Measurements from ENCODE around the gene SYT8.

Gene SYT8

GRCh38 chr11:1878137-1879031, 43.6 kb downstream of the SYT8 start:
- H3K4me3 ChIP-seq (ENCODE audit: low read length in 2 of 2): no peak overlapping the region
- no peaks in the 10 kb centered on the region for H3K9me3 ChIP-seq (ENCODE audit: control insufficient read depth in 2 of 2, low read length in 2 of 2)
- H3K36me3 ChIP-seq (ENCODE audit: control insufficient read depth in 2 of 2, insufficient read depth in 2 of 2, low read length in 2 of 2): no peaks in the 10 kb centered on the region
- H3K27me3 ChIP-seq (ENCODE audit: control insufficient read depth in 1 of 2, insufficient read depth in 2 of 2, low read length in 2 of 2): peaks cover 0 to 4% of the 10 kb centered on the region in 2 donors
- peaks cover 54% of the 10 kb centered on the region for H3K4me1 ChIP-seq (ENCODE audit: control insufficient read depth, insufficient read depth, low read length)
- no peak overlapping the region for H3K9ac ChIP-seq (ENCODE audit: low read length in 2 of 2)
- H3K27ac ChIP-seq (ENCODE audit: low read length): peak overlapping the region; percentile 58

- H3K4me3 ChIP-seq (ENCODE audit: low read length in 2 of 2): no peak overlapping the region
- peaks cover 0 to 3% of the 10 kb centered on the region in 2 donors for H3K36me3 ChIP-seq (ENCODE audit: control insufficient read depth in 2 of 2, insufficient read depth in 2 of 2, low read length in 2 of 2)
- peaks cover 0 to 4% of the 10 kb centered on the region in 2 donors for H3K27me3 ChIP-seq (ENCODE audit: control insufficient read depth in 1 of 2, insufficient read depth in 2 of 2, low read length in 2 of 2)
- peaks cover 54% of the 10 kb centered on the region for H3K4me1 ChIP-seq (ENCODE audit: control insufficient read depth, insufficient read depth, low read length)
- H3K9ac ChIP-seq (ENCODE audit: low read length in 2 of 2): no peak overlapping the region
- peak overlapping the region; percentile 62 for H3K27ac ChIP-seq (ENCODE audit: low read length)
- H3K9me3 ChIP-seq (ENCODE audit: control insufficient read depth in 2 of 2, low read length in 2 of 2): no peaks in the 10 kb centered on the region
Measured at GRCh38 chr11:1879342-1879940, 44.7 kb downstream of the SYT8 start.

GRCh38 chr11:1879941-1880720, 45.3 kb downstream of the SYT8 start:
- H3K9ac ChIP-seq (ENCODE audit: low read length in 2 of 2): no peak overlapping the region
- H3K4me1 ChIP-seq (ENCODE audit: control insufficient read depth, insufficient read depth, low read length): peaks cover 54% of the 10 kb centered on the region

GRCh38 chr11:1880746-1881441, 46.1 kb downstream of the SYT8 start:
- peaks cover 52% of the 10 kb centered on the region for H3K4me1 ChIP-seq (ENCODE audit: control insufficient read depth, insufficient read depth, low read length)
- peak overlapping the region in 1 of 2 donors; percentile 22 for H3K4me3 ChIP-seq (ENCODE audit: low read length in 2 of 2)
- H3K36me3 ChIP-seq (ENCODE audit: control insufficient read depth in 2 of 2, insufficient read depth in 2 of 2, low read length in 2 of 2): peaks cover 2 to 11% of the 10 kb centered on the region in 2 donors
- H3K9ac ChIP-seq (ENCODE audit: low read length in 2 of 2): peak overlapping the region in 1 of 2 donors; percentile 32
- H3K27me3 ChIP-seq (ENCODE audit: control insufficient read depth in 1 of 2, insufficient read depth in 2 of 2, low read length in 2 of 2): peaks cover 0 to 2% of the 10 kb centered on the region in 2 donors
- peak overlapping the region; percentile 62 for H3K27ac ChIP-seq (ENCODE audit: low read length)
- no peaks in the 10 kb centered on the region for H3K9me3 ChIP-seq (ENCODE audit: control insufficient read depth in 2 of 2, low read length in 2 of 2)

More at GRCh38 chr11:1879941-1880720, 45.3 kb downstream of the SYT8 start:
- Histone ChIP-seq H3K36me3 (ENCODE audit: control insufficient read depth in 2 of 2, insufficient read depth in 2 of 2, low read length in 2 of 2) (peaks cover 2 to 9% of the 10 kb centered on the region in 2 donors), H3K4me3 (ENCODE audit: low read length in 2 of 2) (no peak overlapping the region), H3K27ac (ENCODE audit: low read length) (peak overlapping the region; percentile 62), H3K27me3 (ENCODE audit: control insufficient read depth in 1 of 2, insufficient read depth in 2 of 2, low read length in 2 of 2) (peaks cover 0 to 4% of the 10 kb centered on the region in 2 donors), H3K9me3 (ENCODE audit: control insufficient read depth in 2 of 2, low read length in 2 of 2) (no peaks in the 10 kb centered on the region)

- Histone ChIP-seq H3K4me1 (ENCODE audit: control insufficient read depth, insufficient read depth, low read length) (peaks cover 44% of the 10 kb centered on the region), H3K27ac (ENCODE audit: low read length) (peak overlapping the region; percentile 62), H3K9ac (ENCODE audit: low read length in 2 of 2) (no peak overlapping the region), H3K9me3 (ENCODE audit: control insufficient read depth in 2 of 2, low read length in 2 of 2) (no peaks in the 10 kb centered on the region), H3K27me3 (ENCODE audit: control insufficient read depth in 1 of 2, insufficient read depth in 2 of 2, low read length in 2 of 2) (no peaks in the 10 kb centered on the region), H3K36me3 (ENCODE audit: control insufficient read depth in 2 of 2, insufficient read depth in 2 of 2, low read length in 2 of 2) (peaks cover 3 to 13% of the 10 kb centered on the region in 2 donors), H3K4me3 (ENCODE audit: low read length in 2 of 2) (no peak overlapping the region)
Measured at GRCh38 chr11:1881442-1882264, 46.9 kb downstream of the SYT8 start.

GRCh38 chr11:1882265-1883238, 47.8 kb downstream of the SYT8 start:
- H3K9me3 ChIP-seq (ENCODE audit: control insufficient read depth in 2 of 2, low read length in 2 of 2): no peaks in the 10 kb centered on the region
- H3K27me3 ChIP-seq (ENCODE audit: control insufficient read depth in 1 of 2, insufficient read depth in 2 of 2, low read length in 2 of 2): no peaks in the 10 kb centered on the region
- no peak overlapping the region for H3K27ac ChIP-seq (ENCODE audit: low read length)
- H3K4me1 ChIP-seq (ENCODE audit: control insufficient read depth, insufficient read depth, low read length): peaks cover 37% of the 10 kb centered on the region
- peaks cover 6 to 13% of the 10 kb centered on the region in 2 donors for H3K36me3 ChIP-seq (ENCODE audit: control insufficient read depth in 2 of 2, insufficient read depth in 2 of 2, low read length in 2 of 2)
- H3K9ac ChIP-seq (ENCODE audit: low read length in 2 of 2): no peak overlapping the region
- no peak overlapping the region for H3K4me3 ChIP-seq (ENCODE audit: low read length in 2 of 2)

GRCh38 chr11:1883346-1884302, 48.8 kb downstream of the SYT8 start:
- peaks cover 6 to 13% of the 10 kb centered on the region in 2 donors for H3K36me3 ChIP-seq (ENCODE audit: control insufficient read depth in 2 of 2, insufficient read depth in 2 of 2, low read length in 2 of 2)
- no peak overlapping the region for H3K9ac ChIP-seq (ENCODE audit: low read length in 2 of 2)
- H3K27ac ChIP-seq (ENCODE audit: low read length): no peak overlapping the region
- H3K27me3 ChIP-seq (ENCODE audit: control insufficient read depth in 1 of 2, insufficient read depth in 2 of 2, low read length in 2 of 2): no peaks in the 10 kb centered on the region
- H3K4me1 ChIP-seq (ENCODE audit: control insufficient read depth, insufficient read depth, low read length): peaks cover 31% of the 10 kb centered on the region
- H3K9me3 ChIP-seq (ENCODE audit: control insufficient read depth in 2 of 2, low read length in 2 of 2): no peaks in the 10 kb centered on the region
- H3K4me3 ChIP-seq (ENCODE audit: low read length in 2 of 2): no peak overlapping the region

GRCh38 chr11:1884303-1884700, 49.5 kb downstream of the SYT8 start:
- Histone ChIP-seq H3K9ac (ENCODE audit: low read length in 2 of 2) (no peak overlapping the region), H3K4me3 (ENCODE audit: low read length in 2 of 2) (no peak overlapping the region), H3K9me3 (ENCODE audit: control insufficient read depth in 2 of 2, low read length in 2 of 2) (no peaks in the 10 kb centered on the region), H3K27ac (ENCODE audit: low read length) (no peak overlapping the region), H3K27me3 (ENCODE audit: control insufficient read depth in 1 of 2, insufficient read depth in 2 of 2, low read length in 2 of 2) (no peaks in the 10 kb centered on the region), H3K4me1 (ENCODE audit: control insufficient read depth, insufficient read depth, low read length) (peaks cover 31% of the 10 kb centered on the region), H3K36me3 (ENCODE audit: control insufficient read depth in 2 of 2, insufficient read depth in 2 of 2, low read length in 2 of 2) (peaks cover 6 to 13% of the 10 kb centered on the region in 2 donors)
